ENCODE measurements around the gene ODAM. TPM values are rescaled to one million over a fixed set of nuclear protein-coding genes. Genes with fewer than 3 reads are reported as not detected.
"Not testable (repeated sequence)": the region's sequence is repeated elsewhere in the genome, so short reads cannot be mapped to it uniquely, and the experiment has no call there.

ODAM gene
- polyA plus RNA-seq, 1 donor: not detected

GRCh38 chr4:70221389-70221788, 25.9 kb downstream of the ODAM start:
- DNase-seq (ENCODE audit: low read depth): not testable (repeated sequence)

GRCh38 chr4:70221818-70222217, 26.3 kb downstream of the ODAM start:
- not testable (repeated sequence) for DNase-seq (ENCODE audit: low read depth)

- DNase-seq (ENCODE audit: low read depth): no peak
These were observed 30.3 kb downstream of the ODAM start, which contains the start of gene FDCSP for GRCh38 chr4:70225824-70226223. Gene FDCSP (plus strand): TSS chr4:70226124. CDS start chr4:70231195, 5,071 bp downstream.

DNA sequence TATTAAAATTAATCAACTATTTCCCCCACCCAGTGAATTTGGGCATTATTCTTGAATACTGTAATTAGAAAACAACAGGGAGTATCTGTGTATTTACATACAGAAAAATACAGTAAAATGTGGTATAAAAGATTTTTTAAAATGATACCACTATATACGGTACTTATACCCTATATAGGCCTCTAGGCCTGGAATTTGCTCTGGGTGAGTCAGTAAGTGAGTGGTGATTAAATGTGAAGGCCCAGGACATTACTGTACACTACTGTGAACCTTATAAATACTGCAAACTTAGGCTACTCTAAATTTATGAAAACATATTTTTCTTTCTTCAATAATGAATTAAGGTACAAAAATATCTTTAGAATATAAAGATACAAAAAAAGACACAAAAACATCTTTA, 40.6 kb downstream of the ODAM start:
- no peak for DNase-seq (ENCODE audit: low read depth)

DNA sequence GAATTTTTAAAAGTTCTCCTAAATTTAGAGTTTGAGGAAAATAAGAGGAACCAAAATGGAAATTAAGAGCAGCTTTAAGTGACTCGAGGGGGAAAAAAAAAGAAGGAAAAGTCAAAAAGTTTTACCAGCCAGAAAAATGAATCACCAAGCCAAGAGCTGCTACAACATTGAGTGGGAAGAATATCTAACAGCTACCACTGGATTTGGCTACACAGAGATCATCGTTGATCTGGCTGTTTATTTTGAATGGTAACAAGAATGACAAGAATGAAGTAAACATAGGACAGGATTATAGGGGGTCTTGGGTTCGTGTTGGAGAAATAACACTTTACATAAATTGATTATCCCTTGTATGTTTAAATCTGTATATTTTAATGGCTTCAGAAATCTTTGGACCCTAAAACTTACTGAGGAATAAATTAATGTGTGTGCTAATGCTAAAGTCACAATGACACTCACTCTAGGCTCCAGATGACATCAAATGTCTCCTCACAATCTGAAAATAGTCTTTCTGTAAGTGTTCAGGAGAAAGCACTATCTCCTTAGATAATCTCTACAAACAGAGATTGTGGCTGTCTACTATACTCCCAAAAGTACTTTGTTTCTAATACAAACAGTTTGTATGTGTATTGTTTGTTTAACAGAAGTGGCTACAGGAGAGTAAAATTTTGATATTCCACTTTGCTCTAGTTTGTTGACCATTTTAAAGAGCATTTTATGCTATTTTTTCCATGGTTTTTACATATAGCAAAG, 43.8 kb downstream of the ODAM start:
- DNase-seq (ENCODE audit: low read depth): no peak

DNA sequence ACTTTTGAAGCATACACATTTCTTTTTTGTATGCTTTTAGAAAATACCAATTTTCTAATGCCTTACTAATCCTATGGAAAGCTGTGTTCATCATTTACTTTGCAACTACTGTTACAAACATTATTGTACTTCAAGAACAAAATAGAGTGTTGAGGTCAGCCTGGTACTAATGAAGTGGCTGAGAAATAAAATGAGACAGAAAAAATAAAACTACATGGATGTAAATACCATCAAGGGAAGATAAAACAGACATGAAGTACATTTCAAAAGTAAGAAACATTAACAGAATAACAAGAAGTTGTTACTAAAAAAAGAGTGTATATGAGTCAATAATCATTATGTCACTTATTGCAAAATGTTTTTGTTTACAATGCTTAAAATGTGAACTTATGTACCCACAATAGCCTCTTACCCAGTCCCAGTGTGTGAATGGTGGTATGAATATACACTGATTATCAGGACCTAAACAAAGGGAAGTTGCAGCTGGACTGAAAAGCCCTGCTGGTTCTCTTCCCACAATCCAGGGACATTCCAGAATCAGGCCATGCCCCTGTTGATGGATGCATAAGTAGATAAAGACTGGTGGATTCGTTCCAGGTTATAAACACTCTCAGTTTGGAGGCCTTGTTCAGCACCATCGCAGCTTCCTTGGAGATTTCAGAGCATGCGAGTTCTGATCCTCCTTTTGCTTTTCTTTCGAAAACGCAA, 44.5 kb downstream of the ODAM start:
- DNase-seq (ENCODE audit: low read depth): no peak

- not testable (repeated sequence) for DNase-seq (ENCODE audit: low read depth)
These were observed 46.8 kb downstream of the ODAM start, which contains the start of gene CSN3 for GRCh38 chr4:70242297-70242696. Gene CSN3 (plus strand): TSS chr4:70242597. CDS start chr4:70244820, 2,223 bp downstream.

DNA sequence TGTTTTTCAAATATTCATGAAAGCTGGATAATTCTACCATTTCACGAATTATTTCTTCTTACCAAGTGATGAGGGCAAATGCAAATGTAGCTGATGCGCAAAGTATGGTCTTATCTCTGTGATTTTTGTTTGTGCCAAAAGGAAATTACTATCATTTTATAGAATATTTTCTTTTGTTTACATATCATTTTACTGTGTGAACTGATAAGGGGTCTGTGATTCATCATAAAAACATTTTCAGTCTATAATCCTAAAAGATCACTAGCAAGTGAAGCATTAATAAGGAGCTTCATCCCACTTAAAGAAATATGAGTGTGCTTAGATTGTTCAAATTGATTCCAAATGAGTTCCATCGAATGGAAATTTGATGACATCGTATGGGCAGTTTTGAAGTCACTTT, 47.6 kb downstream of the ODAM start:
- no peak for DNase-seq (ENCODE audit: low read depth)

- DNase-seq (ENCODE audit: low read depth): no peak
These were observed 55.9 kb downstream of the ODAM start for GRCh38 chr4:70251250-70251944.

- no peak for DNase-seq (ENCODE audit: low read depth)
These were observed 56.4 kb downstream of the ODAM start for GRCh38 chr4:70251945-70252277.

Other genes starting within 250 kb of the ODAM start
- not detected for gene CSN2, start 230.0 kb upstream of the ODAM start, polyA plus RNA-seq (ENCODE audit: insufficient read length)
- not detected for gene STATH, start 199.8 kb upstream of the ODAM start, polyA plus RNA-seq (ENCODE audit: insufficient read length)
- gene HTN3, start 167.3 kb upstream of the ODAM start, polyA plus RNA-seq (ENCODE audit: insufficient read length): not detected
- gene HTN1, start 145.3 kb upstream of the ODAM start, polyA plus RNA-seq (ENCODE audit: insufficient read length): 0.08 TPM
- gene PRR27, start 41.5 kb upstream of the ODAM start, polyA plus RNA-seq (ENCODE audit: insufficient read length): 0.05 TPM
- 1.5 TPM for gene FDCSP, start 30.4 kb downstream of the ODAM start, polyA plus RNA-seq (ENCODE audit: insufficient read length)
- gene CSN3, start 46.9 kb downstream of the ODAM start, polyA plus RNA-seq (ENCODE audit: insufficient read length): not detected
- gene CABS1, start 139.3 kb downstream of the ODAM start, polyA plus RNA-seq (ENCODE audit: insufficient read length): not detected
- gene SMR3A, start 165.0 kb downstream of the ODAM start, polyA plus RNA-seq (ENCODE audit: insufficient read length): not detected
- gene SMR3B, start 187.4 kb downstream of the ODAM start, polyA plus RNA-seq (ENCODE audit: insufficient read length): not detected
- gene OPRPN, start 202.2 kb downstream of the ODAM start, polyA plus RNA-seq (ENCODE audit: insufficient read length): not detected